CD14-positive monocyte (primary cell): ENCODE results near the gene PTX3. TPM values are rescaled to one million over a fixed set of nuclear protein-coding genes. Genes with fewer than 3 reads are reported as not detected.

ENCODE experiments used
- DNase-seq, 3 donors: peaks; one replicate each; pipeline ENCODE4 v3.0.0-alpha.2; 2011 to 2022
- H2AFZ ChIP-seq: 2 replicates; pipeline ENCODE4 v1.6.0; 2012; ENCODE audit warnings: mild to moderate bottlenecking, low read depth, low read length, inconsistent platforms; ENCODE audit not compliant: insufficient read depth, poor library complexity, severe bottlenecking
- H3K27ac ChIP-seq, 2 donors: 1 replicate in 1 of 2; 2 replicates in 1 of 2; pipeline ENCODE4 v1.5.1; 2012 to 2013; ENCODE audit warnings: low read length in 2 of 2, control low read depth in 1 of 2, inconsistent platforms in 1 of 2, low read depth in 1 of 2, mild to moderate bottlenecking in 1 of 2
- H3K27me3 ChIP-seq, 2 donors: one replicate each; pipeline versions ENCODE4 v1.6.0 to v1.6.1; 2011 to 2013; ENCODE audit warnings: low read length in 2 of 2; ENCODE audit not compliant: control insufficient read depth in 2 of 2, insufficient read depth in 2 of 2
- H3K36me3 ChIP-seq, 2 donors: replicated peaks in 1 of 2; 1 replicate in 1 of 2; 2 replicates in 1 of 2; pipeline versions ENCODE4 v1.5.1 to v1.6.1; 2012 to 2013; ENCODE audit warnings: low read length in 2 of 2, control low read depth in 1 of 2, inconsistent platforms in 1 of 2, mild to moderate bottlenecking in 1 of 2; ENCODE audit not compliant: insufficient read depth in 2 of 2, control insufficient read depth in 1 of 2
- H3K4me1 ChIP-seq, 2 donors: 1 replicate in 1 of 2; 2 replicates in 1 of 2; pipeline versions ENCODE4 v1.5.1 to v1.6.1; 2012 to 2013; ENCODE audit warnings: low read length in 2 of 2, control low read depth in 1 of 2, inconsistent platforms in 1 of 2, mild to moderate bottlenecking in 1 of 2, moderate library complexity in 1 of 2; ENCODE audit not compliant: insufficient read depth in 2 of 2, control insufficient read depth in 1 of 2
- H3K4me2 ChIP-seq: replicated peaks from 2 replicates; pipeline ENCODE3; 2012; ENCODE audit warnings: low read length, moderate library complexity, mild to moderate bottlenecking; ENCODE audit not compliant: poor library complexity, severe bottlenecking; ENCODE audit errors: extremely low read depth
- H3K4me3 ChIP-seq, 3 experiments: fragments of 200-600 bp in 1 of 3; sonication (generic) in 1 of 3; replicated peaks in 1 of 3; 1 replicate in 2 of 3; 2 replicates in 1 of 3; pipeline ENCODE4 v1.5.1; 2011 to 2013; ENCODE audit warnings: low read length in 3 of 3, mild to moderate bottlenecking in 3 of 3, control low read depth in 2 of 3, low read depth in 2 of 3, inconsistent platforms in 1 of 3, moderate library complexity in 1 of 3
- H3K79me2 ChIP-seq: 2 replicates; pipeline ENCODE4 v1.6.0; 2012; ENCODE audit warnings: mild to moderate bottlenecking, control low read depth, inconsistent platforms, low read length, moderate library complexity; ENCODE audit not compliant: insufficient read depth
- H3K9ac ChIP-seq: 2 replicates; pipeline ENCODE4 v1.6.0; 2017; ENCODE audit warnings: low read length, mild to moderate bottlenecking; ENCODE audit not compliant: insufficient read depth, poor library complexity, severe bottlenecking
- H3K9me3 ChIP-seq, 2 donors: replicated peaks in 1 of 2; 1 replicate in 1 of 2; 2 replicates in 1 of 2; pipeline versions ENCODE4 v1.5.1 to v1.6.1; 2012 to 2013; ENCODE audit warnings: low read length in 2 of 2, control low read depth in 1 of 2; ENCODE audit not compliant: control insufficient read depth in 1 of 2, insufficient read depth in 1 of 2
- H4K20me1 ChIP-seq: 2 replicates; pipeline ENCODE4 v1.6.0; 2012; ENCODE audit warnings: mild to moderate bottlenecking, low read length, control low read depth, moderate library complexity; ENCODE audit not compliant: insufficient read depth
- H3K27ac Mint-ChIP-seq, 7 donors: one replicate each; pipeline ENCODE4 v1.8.0; 2020; ENCODE audit warnings: mild to moderate bottlenecking in 7 of 7, mixed read lengths in 7 of 7, moderate library complexity in 6 of 7, inconsistent platforms in 2 of 7
- H3K27me3 Mint-ChIP-seq, 3 donors: one replicate each; pipeline ENCODE4 v1.8.0; 2021 to 2022; ENCODE audit warnings: low read depth in 3 of 3, mild to moderate bottlenecking in 3 of 3, mixed read lengths in 3 of 3, moderate library complexity in 3 of 3, inconsistent platforms in 1 of 3
- H3K36me3 Mint-ChIP-seq, 2 donors: one replicate each; pipeline ENCODE4 v1.8.0; 2020; ENCODE audit warnings: mixed read lengths in 2 of 2, inconsistent platforms in 1 of 2, mild to moderate bottlenecking in 1 of 2
- H3K4me1 Mint-ChIP-seq: one replicate; pipeline ENCODE4 v1.8.0; 2020; ENCODE audit warnings: mild to moderate bottlenecking, mixed read lengths
- H3K4me3 Mint-ChIP-seq, 2 donors: one replicate each; pipeline ENCODE4 v1.8.0; 2020; ENCODE audit warnings: mild to moderate bottlenecking in 2 of 2, mixed read lengths in 2 of 2, moderate library complexity in 1 of 2
- H3K9me3 Mint-ChIP-seq, 7 donors: one replicate each; pipeline ENCODE4 v1.8.0; 2020 to 2022; ENCODE audit warnings: mixed read lengths in 7 of 7, mild to moderate bottlenecking in 6 of 7, moderate library complexity in 6 of 7, inconsistent platforms in 2 of 7
- WGBS: methylation state at CpG from one replicate; pipeline ENCODE4 v1.1.5; 2013; ENCODE audit warnings: missing lambda C conversion rate; ENCODE audit not compliant: insufficient coverage; 5-methylcytosine and 5-hydroxymethylcytosine counted together
- intact Hi-C, 2 donors: fragments of 100-400 bp; cut with micrococcal nuclease; formaldehyde crosslinking; loops; one replicate each; pipeline versions ENCODE4 v1.15.0 to v1.15.1; 2023
- polyA plus RNA-seq, 3 donors: library from polyadenylated mRNA; depleted of rRNA in 1 of 3; unstranded in 2 of 3; stranded (reverse) in 1 of 3; fragments of 300-500 nt in 2 of 3; fragments of >200 nt in 1 of 3; fragmentation: Illumina TruSeq in 2 of 3; gene quantifications; 1 replicate in 2 of 3; 2 replicates in 1 of 3; pipeline ENCODE4 v1.2.3, GENCODE V29; 2012 to 2021
- TF ChIP-seq, protein P1 (sequence below): fragments of 200-600 bp; IDR thresholded peaks from one replicate; pipeline ENCODE4 v1.8.0; 2022; ENCODE audit warnings: antibody characterized with exemption, mild to moderate bottlenecking

Gene PTX3
- polyA plus RNA-seq, 3 donors: 9.1 to 84.5 (median 10.5) TPM

- Histone ChIP-seq H3K36me3 (no peaks in the 10 kb centered on the region), H4K20me1 (no peaks in the 10 kb centered on the region), H3K79me2 (no peaks in the 10 kb centered on the region), H3K4me1 (no peaks in the 10 kb centered on the region), H3K27ac (no peak overlapping the region), H3K4me3 (no peak overlapping the region), H3K4me2 (no peak overlapping the region), H2AFZ (no peak overlapping the region), H3K27me3 (no peaks in the 10 kb centered on the region), H3K9ac (no peak overlapping the region), H3K9me3 (no peaks in the 10 kb centered on the region)
- WGBS: no CpG with 5 or more reads among the region's 1 CpG
- peaks cover 0 to 2% (median 0%) of the 10 kb centered on the region in 7 donors for H3K9me3 Mint-ChIP-seq
- no peaks in the 10 kb centered on the region for H3K36me3 Mint-ChIP-seq
- TF ChIP-seq, protein P1, sequence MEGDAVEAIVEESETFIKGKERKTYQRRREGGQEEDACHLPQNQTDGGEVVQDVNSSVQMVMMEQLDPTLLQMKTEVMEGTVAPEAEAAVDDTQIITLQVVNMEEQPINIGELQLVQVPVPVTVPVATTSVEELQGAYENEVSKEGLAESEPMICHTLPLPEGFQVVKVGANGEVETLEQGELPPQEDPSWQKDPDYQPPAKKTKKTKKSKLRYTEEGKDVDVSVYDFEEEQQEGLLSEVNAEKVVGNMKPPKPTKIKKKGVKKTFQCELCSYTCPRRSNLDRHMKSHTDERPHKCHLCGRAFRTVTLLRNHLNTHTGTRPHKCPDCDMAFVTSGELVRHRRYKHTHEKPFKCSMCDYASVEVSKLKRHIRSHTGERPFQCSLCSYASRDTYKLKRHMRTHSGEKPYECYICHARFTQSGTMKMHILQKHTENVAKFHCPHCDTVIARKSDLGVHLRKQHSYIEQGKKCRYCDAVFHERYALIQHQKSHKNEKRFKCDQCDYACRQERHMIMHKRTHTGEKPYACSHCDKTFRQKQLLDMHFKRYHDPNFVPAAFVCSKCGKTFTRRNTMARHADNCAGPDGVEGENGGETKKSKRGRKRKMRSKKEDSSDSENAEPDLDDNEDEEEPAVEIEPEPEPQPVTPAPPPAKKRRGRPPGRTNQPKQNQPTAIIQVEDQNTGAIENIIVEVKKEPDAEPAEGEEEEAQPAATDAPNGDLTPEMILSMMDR: no peak
- intact Hi-C loops: no loop called here
- peaks cover 0 to 3% (median 0%) of the 10 kb centered on the region in 3 donors for H3K27me3 Mint-ChIP-seq
- no peak overlapping the region for H3K4me3 Mint-ChIP-seq
- DNase-seq: no peak
- H3K27ac Mint-ChIP-seq: no peak overlapping the region
- H3K4me1 Mint-ChIP-seq: peaks cover 2% of the 10 kb centered on the region
Observed at GRCh38 chr3:157404381-157404780, 32.3 kb upstream of the PTX3 start.

- TF ChIP-seq, protein P1: no peak
- Mint-ChIP-seq H3K27ac (no peak overlapping the region), H3K36me3 (no peaks in the 10 kb centered on the region)
Observed at GRCh38 chr3:157405457-157405856, 31.2 kb upstream of the PTX3 start.

More at GRCh38 chr3:157405457-157405856, 31.2 kb upstream of the PTX3 start:
- WGBS: 71% methylated on average over 2 of the region's 2 CpGs
- intact Hi-C loops: no loop called here
- no peak overlapping the region for H3K9ac ChIP-seq
- no peaks in the 10 kb centered on the region for H3K4me1 ChIP-seq
- no peaks in the 10 kb centered on the region for H3K36me3 ChIP-seq
- Mint-ChIP-seq H3K27me3 (peaks cover 0 to 3% (median 0%) of the 10 kb centered on the region in 3 donors), H3K4me3 (peak overlapping the region in 1 of 2 donors; percentile 3), H3K9me3 (peaks cover 0 to 2% (median 0%) of the 10 kb centered on the region in 7 donors), H3K4me1 (peaks cover 2% of the 10 kb centered on the region)
- H3K79me2 ChIP-seq: no peaks in the 10 kb centered on the region
- H4K20me1 ChIP-seq: no peaks in the 10 kb centered on the region
- no peaks in the 10 kb centered on the region for H3K27me3 ChIP-seq
- no peaks in the 10 kb centered on the region for H3K9me3 ChIP-seq
- DNase-seq: no peak
- H3K4me3 ChIP-seq: no peak overlapping the region
- H2AFZ ChIP-seq: no peak overlapping the region
- H3K4me2 ChIP-seq: no peak overlapping the region
- no peak overlapping the region for H3K27ac ChIP-seq
